WI38 (cell line): ENCODE measurements around the gene HHAT.

Experiments used
- H3K4me3 ChIP-seq: 2 replicates; pipeline ENCODE4 v1.5.1; 2011; ENCODE audit warnings: low read depth, mild to moderate bottlenecking, control low read depth, low read length
- TF ChIP-seq, protein P1 (sequence below): IDR thresholded peaks from 2 replicates; pipeline ENCODE4 v1.5.1; 2012; ENCODE audit warnings: low read depth, mild to moderate bottlenecking, control low read depth, low read length

HHAT gene

GRCh38 chr1:210376836-210377372 is 48.2 kb downstream of the HHAT start:
- H3K4me3 ChIP-seq: no peak overlapping the region
- TF ChIP-seq, protein P1, sequence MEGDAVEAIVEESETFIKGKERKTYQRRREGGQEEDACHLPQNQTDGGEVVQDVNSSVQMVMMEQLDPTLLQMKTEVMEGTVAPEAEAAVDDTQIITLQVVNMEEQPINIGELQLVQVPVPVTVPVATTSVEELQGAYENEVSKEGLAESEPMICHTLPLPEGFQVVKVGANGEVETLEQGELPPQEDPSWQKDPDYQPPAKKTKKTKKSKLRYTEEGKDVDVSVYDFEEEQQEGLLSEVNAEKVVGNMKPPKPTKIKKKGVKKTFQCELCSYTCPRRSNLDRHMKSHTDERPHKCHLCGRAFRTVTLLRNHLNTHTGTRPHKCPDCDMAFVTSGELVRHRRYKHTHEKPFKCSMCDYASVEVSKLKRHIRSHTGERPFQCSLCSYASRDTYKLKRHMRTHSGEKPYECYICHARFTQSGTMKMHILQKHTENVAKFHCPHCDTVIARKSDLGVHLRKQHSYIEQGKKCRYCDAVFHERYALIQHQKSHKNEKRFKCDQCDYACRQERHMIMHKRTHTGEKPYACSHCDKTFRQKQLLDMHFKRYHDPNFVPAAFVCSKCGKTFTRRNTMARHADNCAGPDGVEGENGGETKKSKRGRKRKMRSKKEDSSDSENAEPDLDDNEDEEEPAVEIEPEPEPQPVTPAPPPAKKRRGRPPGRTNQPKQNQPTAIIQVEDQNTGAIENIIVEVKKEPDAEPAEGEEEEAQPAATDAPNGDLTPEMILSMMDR: no peak

DNA sequence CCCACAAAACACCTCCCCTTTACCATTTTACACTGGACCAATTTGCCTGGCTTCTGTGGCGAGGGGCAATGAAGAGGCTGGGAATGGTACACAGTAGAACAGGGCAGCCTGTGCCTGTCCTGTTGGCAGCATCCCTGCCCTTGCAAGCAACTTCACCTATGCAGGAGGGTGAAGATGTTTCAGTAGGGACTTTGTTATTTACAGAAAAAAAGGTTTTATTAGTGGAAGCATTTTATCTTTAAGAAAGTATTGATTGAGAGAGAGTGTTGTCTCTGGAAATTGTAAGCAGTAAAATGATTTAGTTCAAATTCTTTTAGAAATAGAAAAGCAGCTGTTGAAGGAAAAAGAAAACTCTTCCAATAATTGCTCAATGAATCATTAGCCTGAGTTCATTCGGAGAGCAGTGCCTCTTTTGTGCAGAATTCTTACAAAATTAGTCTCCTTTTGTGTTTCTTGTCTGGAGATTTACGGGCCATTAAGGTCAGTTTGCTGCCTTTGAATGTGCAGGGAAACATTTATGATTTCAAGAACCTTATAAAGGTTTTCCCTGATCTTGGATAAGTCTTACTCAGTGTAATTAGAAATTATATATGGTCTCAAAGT is 49.1 kb downstream of the HHAT start:
- no peak overlapping the region for H3K4me3 ChIP-seq
- TF ChIP-seq, protein P1: no peak

GRCh38 chr1:210378736-210379135 is 50.0 kb downstream of the HHAT start:
- TF ChIP-seq, protein P1: no peak
- H3K4me3 ChIP-seq: no peak overlapping the region

- no peak overlapping the region for H3K4me3 ChIP-seq
- TF ChIP-seq, protein P1: no peak
Observed at GRCh38 chr1:210381934-210382333, 53.2 kb downstream of the HHAT start.

DNA sequence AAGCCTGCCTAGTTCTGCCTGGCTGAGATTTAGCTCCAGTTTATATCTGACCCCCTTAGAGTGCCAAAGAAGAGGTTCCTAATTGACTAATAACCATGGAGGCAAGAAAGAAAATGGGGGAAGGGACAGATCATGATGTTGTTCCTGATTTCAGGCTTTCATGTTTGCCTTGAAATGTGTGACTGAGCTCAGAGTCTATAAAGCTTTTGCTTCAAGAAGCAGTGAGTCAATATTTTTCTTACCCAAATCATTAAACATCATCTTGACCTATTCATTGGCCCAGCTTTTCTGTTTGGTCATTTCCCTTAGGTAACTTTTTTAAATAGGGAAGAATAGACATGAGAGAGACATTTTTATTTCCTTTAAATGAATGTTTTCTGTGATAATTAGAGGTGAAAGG is 55.9 kb downstream of the HHAT start:
- no peak overlapping the region for H3K4me3 ChIP-seq
- TF ChIP-seq, protein P1: no peak

GRCh38 chr1:210385228-210385627 is 56.5 kb downstream of the HHAT start:
- no peak overlapping the region for H3K4me3 ChIP-seq
- TF ChIP-seq, protein P1: no peak

DNA sequence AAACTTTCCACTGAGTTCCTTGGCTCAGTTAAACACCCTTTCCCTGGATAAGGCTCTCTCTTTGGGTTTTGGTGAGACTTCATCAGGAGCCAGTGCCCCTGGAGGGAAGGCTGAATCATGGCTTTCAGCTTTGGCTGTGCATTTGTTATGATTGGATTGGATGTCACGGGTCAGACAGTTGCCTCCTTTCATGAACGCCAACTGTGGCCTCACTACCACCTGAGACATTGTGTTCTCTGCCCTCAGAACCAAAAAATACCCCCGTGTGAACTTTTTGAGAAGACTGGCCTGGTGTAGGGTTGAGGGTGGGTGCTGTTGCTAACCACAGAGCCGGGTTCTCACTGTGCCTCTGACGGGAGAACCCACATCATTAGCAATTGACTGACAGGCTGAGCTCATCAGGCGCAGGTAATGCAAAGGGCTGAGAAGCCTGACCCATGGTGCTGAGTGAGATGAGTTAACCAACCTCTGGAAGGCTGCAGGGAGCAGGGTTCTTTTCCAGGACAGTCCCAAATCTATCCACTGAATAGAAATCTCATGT is 65.6 kb downstream of the HHAT start:
- H3K4me3 ChIP-seq: no peak overlapping the region
- TF ChIP-seq, protein P1: no peak
